ENCODE results near the gene FAM53A.
A peak's percentile ranks its signal among the peaks of the same experiment; 100 is the strongest.

DNA sequence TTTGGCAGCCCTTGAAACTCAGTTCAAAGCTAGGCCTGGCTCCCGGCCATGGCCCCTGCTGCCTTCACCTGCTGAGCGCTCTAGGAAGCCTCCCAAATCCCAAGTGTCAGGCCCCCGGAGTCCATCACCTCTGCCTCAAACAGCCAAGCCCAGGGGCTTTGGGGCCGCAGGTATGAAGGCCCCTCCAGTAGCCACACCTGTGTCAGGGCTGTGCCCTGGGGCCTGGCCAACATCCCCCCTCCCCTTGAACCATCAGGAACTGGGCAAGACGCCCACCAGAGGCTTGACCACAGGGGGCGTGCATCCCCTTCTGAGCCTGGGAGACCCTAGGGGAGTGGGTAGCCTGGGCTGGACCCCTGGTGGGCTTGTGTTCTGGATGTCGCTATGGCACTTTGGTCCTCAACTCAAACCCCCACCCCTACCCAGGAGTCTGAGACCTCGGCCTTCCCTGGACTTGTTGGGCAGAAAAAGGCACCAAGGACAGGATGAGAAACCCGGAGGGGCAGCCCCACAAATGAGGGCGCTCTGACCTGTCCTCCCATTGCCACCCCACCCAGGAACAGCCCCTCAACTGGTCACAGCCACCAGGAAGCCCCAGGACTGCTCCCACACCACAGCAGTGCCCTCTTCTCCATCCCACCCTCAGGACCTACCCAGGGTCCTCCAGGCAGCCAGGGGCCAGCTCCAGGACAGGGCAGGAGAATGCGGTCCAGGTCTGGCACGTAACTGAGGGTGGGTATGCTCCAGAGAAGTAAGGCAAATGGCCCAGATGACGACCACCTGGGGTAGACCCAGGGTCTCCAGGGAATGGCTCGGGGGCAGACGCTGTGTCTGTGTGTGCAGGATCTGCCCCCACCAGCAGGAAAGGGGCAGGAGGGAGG is 32.2 kb upstream of the FAM53A start:
- TF ChIP-seq, protein P1, sequence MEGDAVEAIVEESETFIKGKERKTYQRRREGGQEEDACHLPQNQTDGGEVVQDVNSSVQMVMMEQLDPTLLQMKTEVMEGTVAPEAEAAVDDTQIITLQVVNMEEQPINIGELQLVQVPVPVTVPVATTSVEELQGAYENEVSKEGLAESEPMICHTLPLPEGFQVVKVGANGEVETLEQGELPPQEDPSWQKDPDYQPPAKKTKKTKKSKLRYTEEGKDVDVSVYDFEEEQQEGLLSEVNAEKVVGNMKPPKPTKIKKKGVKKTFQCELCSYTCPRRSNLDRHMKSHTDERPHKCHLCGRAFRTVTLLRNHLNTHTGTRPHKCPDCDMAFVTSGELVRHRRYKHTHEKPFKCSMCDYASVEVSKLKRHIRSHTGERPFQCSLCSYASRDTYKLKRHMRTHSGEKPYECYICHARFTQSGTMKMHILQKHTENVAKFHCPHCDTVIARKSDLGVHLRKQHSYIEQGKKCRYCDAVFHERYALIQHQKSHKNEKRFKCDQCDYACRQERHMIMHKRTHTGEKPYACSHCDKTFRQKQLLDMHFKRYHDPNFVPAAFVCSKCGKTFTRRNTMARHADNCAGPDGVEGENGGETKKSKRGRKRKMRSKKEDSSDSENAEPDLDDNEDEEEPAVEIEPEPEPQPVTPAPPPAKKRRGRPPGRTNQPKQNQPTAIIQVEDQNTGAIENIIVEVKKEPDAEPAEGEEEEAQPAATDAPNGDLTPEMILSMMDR (conservative IDR thresholded peaks at IDR 0.05; ENCODE audit: low read length) = peak; percentile 31; the same call in 1 of the 2 replicates
- no peak for TF ChIP-seq EZH2phosphoT487 (IDR thresholded peaks at IDR 0.05; ENCODE audit: borderline replicate concordance, low read depth, low read length)
